Measurements from ENCODE around the gene AGAP1.

The AGAP1 gene

DNA sequence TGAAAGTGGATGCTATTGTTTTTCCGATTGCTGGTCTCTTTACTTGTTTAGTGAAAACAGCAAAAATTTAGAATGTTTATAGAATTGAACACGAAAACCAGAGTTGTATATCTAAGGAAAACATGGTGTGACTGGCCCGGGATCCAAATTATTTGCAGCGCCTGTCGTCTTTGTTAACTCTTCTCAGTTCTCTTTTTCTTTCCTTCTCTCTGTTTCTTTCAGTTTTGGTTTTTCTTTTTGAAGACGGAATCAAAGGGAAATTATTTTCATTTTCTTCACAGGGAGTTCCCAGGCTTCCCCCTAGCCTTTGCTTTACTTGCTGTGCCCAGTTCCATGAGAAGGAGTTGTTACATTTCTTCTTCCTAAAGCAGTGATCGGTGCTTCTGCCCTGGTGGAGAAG is 76.0 kb downstream of the AGAP1 start:
- no peak for DNase-seq (ENCODE audit: low read depth)

DNA sequence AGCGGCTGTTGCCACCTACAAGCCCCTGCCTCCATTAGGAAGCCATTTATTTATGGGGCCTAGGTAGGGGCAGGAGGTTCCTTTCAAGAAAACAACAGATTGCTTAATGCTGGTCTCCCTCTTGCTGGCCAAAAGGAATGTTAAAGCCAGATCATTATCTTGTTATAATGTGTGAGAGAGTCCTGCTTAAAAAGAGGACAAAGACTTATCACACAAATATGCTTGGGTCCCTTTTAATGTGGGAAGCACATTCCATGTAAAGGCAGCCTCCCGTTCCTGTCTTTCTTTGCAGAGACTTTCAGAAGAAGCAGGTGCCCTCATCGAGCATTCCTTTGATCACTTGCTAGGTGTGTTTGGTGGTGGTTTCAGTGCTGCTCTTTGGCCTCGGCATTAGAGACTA is 76.4 kb downstream of the AGAP1 start:
- no peak for DNase-seq (ENCODE audit: low read depth)

DNA sequence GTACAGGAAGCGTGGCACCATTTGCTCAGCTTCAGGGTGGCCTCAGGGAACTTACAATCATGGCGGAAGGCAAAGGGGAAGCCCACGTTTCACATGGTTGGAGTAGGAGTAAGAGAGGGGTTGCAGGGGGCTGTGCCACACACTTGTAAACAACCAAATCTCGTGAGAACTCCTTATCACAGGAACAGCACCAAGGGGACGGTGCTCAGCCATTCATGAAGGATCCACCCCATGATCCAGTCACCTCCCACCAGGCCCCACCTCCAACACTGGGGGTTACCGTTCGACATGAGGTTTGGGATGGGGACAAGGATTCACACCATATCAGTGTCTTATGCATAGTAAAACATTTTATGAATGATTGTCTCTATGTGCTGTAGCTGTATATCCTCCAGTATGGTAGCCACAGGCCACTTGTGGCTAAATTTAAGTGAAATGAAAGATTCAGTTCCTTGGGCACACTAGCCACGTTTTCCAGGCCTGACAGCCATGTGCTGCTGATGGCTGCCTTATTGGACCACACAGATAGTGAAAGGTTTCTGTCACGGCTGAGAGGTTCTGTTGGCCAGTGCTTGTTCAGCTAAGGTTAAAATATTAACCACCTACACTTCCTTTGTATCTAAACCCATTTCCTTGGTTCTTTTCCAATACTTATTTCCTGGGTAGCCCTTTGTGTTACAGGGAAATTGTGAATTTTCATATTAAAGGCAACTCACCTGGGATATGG is 77.3 kb downstream of the AGAP1 start:
- no peak for DNase-seq (ENCODE audit: low read depth)

DNA sequence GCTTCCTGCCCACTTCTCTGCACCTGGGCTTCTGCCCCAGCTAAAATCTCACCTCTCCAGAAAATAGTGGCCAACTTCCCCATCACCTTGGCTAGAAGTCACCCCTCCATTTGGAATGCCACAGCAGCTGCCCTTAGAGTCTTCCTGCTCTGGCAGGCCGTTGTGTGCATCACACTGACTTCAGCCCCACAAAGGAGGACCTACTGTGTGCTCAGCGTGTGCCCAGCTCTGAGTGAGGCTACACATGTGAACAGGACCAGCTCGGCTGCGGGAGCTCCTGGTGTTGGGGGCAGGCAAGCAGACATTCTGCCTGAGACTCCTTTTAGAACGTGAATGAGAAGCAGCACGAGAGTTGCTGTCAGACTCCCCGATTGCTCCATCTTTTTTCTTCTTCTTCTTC is 78.7 kb downstream of the AGAP1 start:
- no peak for DNase-seq (ENCODE audit: low read depth)

DNA sequence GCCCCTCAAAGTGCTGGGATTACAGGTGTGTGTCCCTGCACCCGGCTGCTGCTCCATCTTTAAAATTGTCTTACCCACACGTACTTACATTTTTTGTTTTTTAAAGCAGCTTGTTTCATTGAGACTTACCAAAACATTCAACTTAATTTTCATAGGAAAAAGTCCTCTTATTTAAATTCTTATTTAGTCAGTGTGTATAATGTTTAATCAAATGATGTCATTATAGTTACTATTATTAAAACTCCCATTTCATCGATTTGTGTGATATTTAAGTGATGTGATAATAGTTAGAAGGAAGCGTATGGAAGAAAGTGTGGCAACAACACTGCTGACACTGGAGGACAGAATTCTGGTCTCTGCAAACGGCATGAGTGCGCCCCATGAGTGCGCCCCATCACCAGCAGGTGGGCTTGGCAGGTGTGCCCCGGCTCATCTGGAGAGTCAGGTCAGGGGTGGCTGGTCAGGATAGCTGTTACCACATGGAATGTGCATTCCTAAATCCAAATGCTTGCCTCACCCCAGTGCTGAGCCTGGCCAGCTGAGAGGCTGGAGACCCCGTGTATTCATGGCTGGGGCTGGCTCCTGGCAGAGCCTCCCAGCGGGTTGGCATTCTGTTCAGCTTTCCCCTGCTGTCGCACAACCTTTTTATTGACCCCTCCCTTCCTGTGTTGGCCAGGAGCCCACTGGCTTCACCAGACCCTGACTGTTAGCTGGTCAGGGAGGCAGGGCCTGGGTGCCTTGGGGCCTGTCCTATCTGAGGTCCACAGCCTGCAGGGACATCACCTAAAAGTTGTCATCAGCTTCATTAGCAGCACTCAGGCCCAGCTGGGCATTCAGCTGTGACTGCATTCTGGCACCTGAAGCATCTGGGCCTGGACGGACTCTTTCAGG is 79.7 kb downstream of the AGAP1 start:
- no peak for DNase-seq (ENCODE audit: low read depth)

DNA sequence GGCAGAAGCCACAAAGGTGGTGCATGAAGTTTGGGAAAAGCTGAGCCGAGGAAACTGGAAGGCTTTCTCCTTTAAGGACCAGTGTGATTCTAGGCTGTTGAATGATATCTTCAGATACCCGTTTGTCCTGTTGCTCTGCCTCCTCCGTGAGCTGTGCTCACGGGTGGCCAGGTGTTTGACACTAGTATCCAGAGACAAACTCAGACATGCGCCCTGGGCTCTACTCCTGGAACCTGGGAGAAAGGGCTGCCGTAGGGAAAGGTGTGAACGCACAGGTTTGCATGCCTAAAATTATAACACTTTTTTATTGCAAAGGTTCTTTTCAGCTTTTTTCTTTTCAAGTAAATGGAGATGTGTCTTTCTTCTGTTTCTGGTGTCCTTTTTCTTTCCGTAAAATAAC is 81.6 kb downstream of the AGAP1 start:
- no peak for DNase-seq (ENCODE audit: low read depth)

DNA sequence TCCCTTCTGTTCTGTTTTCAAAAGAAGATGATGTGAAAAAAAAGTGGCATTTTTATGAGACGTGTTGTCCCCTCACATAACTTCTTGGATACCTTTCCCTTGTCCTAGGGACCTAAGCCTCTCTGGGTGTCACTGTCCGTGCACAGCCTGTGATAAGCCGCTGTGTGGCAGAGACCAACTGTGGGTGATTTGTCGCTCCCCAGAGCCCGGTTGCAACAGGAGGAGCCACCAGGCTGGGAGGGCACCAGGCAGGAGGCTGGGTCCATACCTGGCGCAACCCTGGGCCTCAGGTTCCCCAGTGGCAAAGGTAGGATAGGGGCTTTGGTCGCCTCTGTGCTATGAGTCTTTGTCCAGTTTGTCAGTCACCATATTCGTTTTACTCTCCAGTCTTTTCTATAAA is 82.1 kb downstream of the AGAP1 start:
- no peak for DNase-seq (ENCODE audit: low read depth)

DNA sequence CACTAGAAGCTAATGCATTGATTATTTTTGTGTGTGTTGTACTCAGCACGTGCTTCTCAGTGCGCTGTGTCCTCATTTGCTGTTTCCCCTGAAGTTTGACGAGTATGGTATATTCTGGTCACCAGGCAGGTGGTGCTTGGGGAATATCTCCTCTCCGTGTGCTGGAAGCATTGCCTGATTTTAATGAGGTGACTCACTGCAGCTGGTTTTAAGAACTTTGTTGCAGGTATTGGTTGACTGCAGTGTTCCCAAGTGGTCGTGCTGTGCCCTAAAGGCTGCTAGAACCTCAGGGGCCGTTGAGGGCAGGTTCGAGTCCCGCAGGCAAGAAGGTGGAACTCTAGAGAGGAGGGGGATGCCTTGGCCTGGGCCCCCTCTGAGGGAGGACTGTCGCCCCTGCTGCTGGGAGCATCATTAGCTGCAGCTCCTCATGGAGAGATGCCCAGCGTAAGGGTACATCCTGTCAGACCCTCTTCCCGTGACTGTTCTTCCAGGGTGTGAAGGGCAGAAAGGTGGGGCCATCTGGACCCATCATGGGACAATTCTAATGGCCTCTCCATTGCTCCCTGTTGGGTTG is 82.6 kb downstream of the AGAP1 start:
- DNase-seq (ENCODE audit: low read depth), result no peak

DNA sequence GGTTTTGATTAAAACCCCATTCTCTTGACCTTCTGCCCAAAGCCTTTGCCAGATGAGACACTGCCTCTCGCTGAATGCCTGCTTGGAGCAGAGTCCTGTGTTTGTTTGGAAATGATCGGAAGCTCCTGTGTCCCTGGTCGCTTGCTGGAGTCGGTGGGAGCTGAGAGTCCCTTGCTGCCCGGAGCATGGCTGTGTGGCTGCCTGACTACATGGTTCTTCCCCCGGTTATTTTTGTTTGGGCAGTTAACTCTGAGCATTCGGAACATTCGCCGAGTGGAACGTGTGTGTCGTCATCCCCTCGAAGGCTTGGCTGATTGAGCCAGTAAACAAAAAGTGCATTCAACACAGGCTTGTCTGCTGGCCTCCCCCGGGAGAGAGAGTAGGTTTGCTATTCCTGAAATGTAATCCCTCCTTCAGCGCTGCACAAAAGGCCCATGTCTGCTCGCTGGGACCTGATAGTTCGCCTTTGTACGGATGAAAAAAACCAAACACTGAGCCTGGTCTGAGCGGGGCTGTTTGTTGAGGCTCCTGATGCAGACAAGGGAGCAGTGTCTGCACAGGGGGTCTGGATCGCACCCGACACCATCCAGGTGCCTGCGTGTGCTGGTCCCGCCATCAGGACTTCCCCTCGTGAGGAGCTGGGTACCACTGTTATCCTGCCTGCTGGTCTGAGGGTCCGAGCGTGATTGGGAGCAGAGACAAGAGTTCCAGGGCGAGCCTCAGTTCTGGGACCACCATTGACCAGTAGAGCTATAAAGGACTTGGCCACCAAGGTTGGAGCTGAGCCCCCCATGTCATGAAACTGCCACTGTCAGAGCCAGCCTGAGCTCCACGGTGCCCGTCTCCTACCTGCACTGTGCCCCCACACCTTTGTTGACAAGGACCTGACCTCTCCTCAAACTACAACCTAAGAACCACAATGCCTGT is 83.8 kb downstream of the AGAP1 start:
- no peak for DNase-seq (ENCODE audit: low read depth)

DNA sequence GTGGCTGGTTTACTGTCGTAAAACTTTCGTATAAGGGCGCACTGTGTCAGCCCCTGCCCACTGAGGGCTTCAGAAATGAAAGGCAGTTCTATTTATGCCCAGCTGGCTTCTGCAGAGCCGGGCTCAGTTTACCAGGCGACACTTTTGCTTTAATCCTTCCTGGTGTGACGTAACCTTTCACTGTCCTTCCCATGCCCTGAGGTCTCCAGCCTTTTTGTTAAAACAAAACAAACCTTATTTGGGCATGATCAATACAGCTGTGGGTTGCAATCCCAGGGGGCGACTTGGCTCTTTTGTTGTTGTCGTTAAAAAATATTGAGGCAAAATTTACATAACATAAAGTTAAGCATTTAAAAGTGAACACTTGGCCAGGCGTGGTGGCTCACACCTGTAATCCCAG is 85.3 kb downstream of the AGAP1 start:
- no peak for DNase-seq (ENCODE audit: low read depth)

DNA sequence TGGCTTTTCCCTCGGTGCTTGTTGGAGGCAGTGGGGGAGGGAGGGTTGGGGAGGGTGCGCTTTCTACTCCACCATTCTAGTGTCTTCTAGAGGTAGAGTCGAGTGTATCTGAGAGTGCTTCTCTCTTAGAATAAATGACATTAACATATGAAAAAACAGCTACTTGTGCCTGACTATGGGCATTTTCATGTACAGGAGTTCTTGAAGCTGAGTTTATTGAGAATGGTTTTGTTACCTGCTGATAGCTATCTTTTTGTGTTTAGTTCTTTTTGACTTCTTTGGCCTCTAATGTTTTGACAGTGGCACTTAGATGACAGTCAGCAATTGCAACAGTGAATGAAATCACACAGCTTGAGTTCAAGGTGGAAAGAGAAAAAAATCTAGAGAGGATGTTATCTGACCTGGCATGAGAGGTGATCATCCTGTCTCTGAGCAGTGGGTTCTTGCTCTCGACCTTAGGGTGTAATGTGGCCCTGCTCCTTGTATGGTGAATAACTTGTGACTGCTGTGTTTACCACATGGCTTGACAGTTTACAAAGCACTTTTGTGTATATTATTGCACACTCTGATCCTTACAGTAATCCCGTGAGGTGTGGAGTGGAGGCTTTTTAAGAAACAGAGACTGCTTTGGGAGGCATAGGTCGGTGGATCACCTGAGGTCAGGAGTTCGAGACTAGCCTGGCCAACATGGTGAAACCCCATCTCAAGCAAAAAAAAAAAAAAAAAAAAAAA is 86.7 kb downstream of the AGAP1 start:
- no peak for DNase-seq (ENCODE audit: low read depth)

DNA sequence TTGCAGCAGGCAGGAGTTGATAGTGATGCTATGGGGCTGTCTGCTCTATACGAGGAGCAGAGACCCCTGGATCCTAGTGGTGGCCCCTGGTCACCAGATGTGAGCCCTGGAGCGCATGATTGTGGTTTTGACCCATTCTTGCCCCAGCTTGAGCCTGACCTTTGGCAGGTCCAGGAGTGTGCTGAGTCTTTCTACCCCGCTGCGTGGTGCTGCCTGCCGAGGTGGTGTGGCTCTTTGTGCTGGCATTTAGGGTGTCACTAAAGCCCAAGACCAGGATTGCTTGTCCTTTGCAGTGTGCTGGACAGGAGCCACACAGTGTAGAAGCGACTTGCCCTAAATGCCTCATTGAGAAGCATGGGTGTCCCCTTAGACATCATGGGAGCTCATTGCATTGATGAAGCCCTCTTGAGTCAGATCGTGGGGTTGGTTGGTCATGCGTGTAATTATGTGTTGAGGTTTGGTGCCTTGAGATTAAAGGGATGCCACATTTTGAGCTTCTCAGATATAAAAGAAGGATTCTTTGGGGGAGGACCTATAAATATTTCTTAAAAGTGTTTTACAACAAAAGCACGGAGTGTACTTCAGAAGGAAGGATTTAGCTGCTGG is 88.3 kb downstream of the AGAP1 start:
- no peak for DNase-seq (ENCODE audit: low read depth)

DNA sequence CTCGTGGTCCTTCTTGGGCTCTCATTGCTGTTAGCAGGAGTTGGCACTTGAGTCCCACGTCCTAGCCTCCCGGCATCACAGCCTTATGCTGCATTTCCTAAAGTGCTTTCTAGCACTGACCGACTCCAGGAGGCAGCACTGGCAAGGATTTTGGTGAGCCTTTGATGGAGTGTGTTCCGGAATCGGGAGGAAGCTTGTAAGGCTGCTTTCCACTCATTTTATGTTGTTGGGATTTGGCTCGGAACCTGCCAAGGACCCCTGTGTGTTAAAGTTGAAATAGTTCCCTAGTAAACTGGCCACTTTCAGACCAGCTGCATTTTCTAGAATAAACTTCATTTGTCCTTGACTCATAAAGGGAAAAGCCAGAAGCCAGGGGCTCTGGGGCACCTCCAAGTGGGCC is 88.9 kb downstream of the AGAP1 start:
- DNase-seq (ENCODE audit: low read depth), result no peak

DNA sequence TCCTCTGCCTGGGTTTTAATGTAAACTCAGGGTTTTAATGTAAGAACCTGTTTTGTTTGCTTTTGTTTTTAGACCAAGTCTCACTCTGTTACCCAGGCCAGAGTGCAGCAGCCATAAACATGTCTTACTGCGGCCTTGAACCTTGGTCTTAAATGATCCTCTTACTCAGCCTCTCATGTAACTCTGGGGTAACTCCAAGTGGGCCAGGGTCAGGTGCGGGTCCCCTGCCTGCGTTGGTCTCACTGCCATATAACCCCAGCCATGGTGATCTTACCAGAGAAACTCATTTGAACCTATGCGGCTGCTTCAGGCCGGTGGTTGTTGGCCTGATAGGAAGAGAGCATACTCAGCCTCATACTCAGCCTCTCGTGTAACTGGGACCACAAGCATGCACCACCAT is 89.3 kb downstream of the AGAP1 start:
- DNase-seq (ENCODE audit: low read depth), result no peak

DNA sequence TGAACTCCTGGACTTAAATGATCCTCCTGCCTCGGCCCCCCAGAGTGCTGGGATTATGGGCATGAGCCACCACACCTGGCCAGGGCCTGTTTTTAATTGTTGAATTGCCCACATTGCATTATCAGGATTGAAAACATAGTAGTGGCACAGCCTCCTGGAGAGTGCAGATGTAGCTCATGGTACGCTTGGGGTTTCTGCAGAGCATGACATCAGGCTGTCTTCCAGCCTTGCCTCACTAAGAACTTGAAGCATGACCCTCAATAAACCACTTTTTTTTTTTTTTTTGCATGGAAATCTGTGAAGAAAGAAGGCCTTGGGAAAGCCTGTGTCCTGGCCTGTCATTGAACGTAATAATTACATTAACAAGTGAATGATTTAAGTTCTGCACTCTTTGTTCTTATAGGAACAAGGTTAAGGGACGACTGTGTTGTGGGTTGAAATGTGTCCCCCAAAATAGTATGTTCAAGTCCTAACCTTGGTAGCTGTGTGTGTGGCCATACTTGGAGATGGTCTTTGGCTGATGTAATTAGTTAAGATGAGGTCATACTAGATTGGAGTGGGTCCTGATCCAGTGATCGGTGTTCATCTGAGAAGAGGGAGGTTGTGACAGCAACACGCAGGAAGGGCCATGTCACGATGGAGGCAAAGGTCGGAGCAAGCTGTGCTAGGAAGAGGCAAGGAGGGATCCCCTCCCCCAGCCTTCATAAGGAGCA is 90.2 kb downstream of the AGAP1 start:
- no peak for DNase-seq (ENCODE audit: low read depth)

DNA sequence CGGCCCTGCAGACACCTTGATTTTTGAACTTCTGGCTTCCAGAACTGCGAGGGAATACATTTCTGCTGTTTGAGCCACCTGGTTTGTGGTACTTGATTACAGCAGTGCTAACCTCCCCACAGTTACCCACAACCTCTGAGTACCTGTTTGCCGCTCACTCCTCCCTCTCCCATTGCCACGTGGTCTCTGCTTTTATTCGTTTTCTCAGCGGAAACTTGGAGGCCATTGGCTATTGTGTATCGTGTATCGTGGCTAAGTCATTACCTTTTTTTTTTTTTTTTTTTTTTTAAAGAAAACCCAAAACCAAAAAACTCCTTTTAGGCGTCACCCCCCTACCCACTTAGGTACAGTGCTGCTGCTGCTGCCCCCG is 90.8 kb downstream of the AGAP1 start:
- DNase-seq (ENCODE audit: low read depth), result no peak

DNA sequence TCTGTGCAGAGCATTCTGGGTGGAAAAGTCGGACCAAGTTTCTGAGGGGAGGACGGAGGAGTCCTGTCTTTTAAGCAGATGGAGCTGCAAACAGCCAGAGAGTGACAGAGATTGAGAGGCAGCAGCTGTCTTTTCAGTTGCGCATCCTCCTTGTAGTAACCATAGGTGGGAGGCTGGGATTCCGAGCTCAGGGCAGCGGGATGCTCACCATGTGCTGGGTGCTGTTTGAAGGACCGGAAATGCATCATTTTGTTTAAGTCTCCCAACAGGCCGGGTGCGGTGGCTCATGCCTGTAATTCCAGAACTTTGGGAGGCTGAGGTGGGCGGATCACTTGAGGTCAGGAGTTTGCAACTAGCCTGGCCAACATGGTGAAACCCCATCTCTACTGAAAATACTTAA is 93.4 kb downstream of the AGAP1 start:
- no peak for DNase-seq (ENCODE audit: low read depth)

DNA sequence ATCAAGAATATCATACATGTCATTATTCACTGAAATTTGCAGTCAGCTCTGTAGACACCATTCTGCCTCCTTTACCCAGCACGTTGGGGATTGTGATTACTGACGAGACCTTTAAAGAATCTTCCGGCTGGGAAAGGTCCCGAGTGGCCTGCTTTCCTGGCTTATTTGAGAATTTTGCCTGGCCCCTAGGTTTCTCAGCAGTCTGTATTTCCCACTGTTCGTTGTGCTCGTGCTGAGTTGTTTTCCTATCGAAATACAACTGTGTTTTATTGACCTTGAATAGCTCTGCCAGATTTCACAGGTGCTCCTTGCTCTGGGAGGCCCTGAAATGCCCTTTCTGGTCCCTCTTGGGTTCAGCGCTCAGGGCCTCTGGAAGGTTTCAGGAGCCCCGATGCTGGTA is 94.9 kb downstream of the AGAP1 start:
- no peak for DNase-seq (ENCODE audit: low read depth)

DNA sequence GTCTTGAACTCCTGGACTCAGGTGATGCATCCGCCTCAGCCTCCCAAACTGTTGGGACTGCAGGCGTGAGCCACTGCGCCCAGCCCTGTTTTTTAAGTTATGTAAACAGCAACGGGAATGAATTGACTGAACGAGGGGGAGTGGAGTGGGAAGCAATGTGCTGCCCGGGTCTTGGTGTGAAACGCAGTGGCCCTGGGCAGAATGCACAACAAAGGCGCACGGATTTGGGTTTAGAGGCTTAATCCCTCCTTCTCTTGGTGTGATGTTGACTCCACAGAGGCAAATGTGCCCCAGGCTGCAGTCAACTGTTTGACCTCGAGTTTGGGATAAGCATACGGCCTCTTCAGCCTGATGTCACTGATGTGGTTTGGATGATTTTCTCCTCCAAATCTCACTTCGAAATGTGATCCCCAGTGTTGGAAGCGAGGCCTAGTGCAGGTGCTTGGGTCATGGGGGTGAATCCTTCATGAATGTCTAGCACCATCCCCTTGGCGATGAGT is 97.4 kb downstream of the AGAP1 start:
- DNase-seq (ENCODE audit: low read depth), result no peak

DNA sequence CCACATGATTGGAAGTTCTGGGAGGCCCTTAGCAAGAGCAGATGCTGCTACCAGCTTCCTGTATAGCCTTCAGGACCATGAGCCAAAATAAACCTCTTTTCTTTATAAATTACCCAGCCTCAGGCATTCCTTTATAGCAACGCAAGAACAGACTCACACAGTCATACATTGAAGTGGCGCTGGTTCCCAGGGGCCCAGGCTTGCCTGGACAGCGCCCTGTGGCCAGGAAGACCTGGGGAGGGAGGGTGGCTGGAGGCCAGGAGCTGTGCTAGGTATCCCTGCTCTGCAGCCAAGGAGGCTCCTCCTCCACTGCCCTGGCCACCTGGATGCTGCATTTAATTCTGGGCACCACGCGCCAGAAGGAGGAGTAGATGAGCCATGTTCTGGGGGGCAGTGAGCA is 98.1 kb downstream of the AGAP1 start:
- DNase-seq (ENCODE audit: low read depth), result no peak
